GM18507 (cell line): ENCODE measurements around the gene COMMD1.
"Not testable (repeated sequence)": the region's sequence is repeated elsewhere in the genome, so short reads cannot be mapped to it uniquely, and the experiment has no call there.

Experiments used
- DNase-seq: peaks from one replicate; pipeline ENCODE4 v3.0.0; 2011; ENCODE audit warnings: low read depth; ENCODE audit not compliant: insufficient read length; ENCODE audit errors: extremely low spot score
- FAIRE-seq: peaks from 2 replicates; lab custom pipeline; 2011; peaks lifted over from hg19 to GRCh38; lab: Jason Lieb, UNC

Gene COMMD1

GRCh38 chr2:62149708-62150107 is 244.2 kb downstream of the COMMD1 start:
- FAIRE-seq: no peak
- DNase-seq: no peak

DNA sequence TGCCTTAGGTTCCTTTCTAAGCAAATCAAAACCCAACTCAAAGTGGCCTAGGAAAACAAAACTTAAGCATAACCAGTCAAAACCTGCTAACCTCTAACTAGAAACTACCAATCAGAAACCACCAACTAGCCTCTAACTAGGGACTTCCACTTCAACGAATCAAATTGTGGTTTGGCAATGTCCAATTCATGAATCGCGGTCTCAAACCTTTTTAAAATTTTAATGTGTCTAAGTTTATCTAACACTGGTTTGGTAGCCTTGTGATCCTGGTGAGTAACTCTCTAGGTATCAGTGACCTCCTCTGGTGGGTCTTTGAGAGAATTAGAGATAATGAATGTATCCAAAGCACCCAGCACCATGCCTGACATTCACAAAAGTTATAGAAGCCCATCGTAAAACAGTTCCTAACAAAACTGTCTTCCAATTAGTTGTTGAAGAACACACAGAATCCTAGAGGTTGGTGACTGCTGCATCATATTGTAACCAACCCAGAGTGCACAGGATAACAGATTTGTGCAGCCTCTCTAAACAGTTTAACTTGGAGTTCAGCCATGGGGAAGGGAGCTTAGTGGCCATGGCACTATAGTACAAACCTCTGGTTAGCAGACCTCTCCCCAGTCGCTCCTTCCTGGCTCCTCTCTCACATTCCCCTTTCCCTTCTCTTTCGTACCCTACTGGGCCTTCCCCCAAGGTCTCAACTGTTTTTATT is 245.3 kb downstream of the COMMD1 start:
- no peak for FAIRE-seq

DNA sequence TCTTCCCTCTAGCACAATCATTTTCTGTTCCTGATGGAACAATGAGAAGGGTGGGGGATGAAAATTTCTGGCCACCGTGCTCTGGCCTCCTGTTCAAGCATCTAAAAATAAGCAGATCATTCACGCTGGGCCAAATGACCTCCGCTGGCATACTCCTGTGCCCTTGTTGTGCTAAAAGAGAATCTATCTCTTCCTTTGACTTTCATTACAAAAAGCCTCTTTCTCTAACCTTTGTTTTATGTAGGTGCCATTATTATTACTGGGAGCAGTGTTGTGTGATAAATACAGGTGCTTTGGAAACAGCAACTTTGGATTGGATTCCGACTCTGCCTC is 245.8 kb downstream of the COMMD1 start:
- DNase-seq (no peak), FAIRE-seq (no peak)

More for the DNA sequence above, 245.3 kb downstream of the COMMD1 start:
- no peak for DNase-seq

DNA sequence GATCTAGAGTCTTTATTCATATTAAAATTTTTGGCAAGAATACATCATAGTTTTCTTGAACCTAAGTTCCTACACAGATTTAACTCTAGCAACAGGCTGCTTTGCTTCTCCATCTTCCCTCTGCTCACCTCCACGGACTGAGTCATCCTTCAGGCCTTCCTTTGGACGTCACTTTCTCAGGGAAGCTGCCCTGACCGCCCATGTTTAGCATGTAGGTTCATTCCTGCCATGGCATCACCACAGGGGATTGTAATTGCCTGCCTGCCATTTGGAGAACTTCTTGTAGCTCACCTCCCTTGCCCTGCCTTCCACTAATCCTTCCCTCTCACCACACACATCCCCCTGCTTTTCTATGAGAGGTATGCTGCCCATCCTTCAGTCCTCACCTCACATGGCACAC is 246.5 kb downstream of the COMMD1 start:
- FAIRE-seq (no peak), DNase-seq (no peak)

DNA sequence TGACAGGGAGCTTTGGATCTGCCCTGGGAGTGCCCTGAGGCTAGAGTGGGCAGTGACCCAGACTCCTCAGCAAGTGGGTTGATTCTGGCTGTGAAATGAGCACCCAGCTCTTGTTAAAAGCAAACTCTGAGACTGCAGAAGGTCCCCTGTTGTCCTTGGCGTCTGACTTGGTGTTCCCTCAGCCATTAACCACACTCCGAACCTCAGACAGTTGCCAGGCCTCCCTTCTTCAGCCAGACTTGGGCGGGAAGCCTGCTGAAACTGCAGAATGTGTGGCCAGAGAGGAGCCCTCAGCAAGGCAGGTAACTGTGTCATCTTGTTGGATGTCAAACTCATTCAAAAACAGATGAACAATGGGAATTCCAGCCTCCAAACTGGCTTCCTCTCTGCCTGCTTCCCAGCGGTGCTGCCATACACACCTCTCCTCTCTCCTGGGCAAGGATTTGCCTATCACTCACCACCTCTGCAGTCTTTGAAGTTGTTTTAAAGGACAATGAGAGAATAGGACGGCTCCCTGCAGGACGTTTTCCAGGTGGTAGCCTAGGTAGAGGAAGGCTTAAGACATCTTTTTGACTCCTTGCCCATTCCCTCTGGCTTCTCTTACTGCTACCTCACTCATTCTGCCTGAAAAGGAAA is 251.5 kb downstream of the COMMD1 start:
- no peak for FAIRE-seq
- DNase-seq: no peak

DNA sequence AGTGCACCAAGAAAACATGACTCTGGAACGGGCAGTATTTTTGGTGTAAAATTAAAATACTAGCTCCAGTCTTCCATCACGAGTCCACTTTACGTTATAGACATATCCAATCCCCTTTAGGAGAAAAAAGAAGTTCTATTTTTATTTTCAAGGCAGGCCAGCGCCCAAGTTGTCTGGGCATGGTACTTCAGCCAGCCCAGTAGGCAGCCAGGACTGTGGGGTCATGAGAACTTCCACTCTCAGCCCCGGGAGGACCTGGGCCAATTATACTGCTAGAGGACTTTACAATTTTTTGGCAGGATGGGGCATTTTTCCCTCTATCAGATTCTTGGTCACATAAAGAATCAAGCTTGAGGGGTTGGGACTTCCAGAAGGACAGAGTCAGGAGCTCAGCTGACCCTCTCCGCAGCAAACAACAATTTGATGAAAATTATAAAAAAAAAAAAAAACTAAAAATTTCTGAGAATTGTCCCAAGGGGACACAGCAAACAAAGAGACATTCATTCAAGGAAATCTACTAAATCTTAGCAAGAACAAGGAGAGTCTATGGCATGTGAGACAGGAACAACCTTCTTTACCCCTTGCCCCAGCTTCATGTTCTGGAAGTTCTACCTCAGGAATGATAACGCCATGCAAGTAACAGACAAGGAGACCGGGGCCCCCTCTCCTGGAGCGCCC is 253.1 kb downstream of the COMMD1 start:
- FAIRE-seq (no peak), DNase-seq (no peak)

DNA sequence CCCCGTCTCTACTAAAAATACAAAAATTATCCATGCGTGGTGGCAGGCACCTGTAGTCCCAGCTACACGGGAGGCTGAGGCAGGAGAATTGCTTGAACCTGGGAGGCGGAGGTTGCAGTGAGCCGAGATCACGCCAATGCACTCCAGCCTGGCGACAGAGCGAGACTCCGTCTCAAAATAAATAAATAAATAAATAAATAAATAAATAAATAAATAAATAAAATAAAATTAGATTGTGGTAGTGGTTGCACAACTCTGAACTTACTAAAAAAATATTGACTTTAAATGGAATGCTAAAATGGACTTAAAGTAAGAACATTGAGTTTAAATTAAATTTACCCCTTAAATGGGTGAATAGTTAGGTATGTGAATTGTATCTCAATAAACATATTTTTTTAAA is 255.2 kb downstream of the COMMD1 start:
- not testable (repeated sequence) for DNase-seq, FAIRE-seq

GRCh38 chr2:62163106-62163831 is 257.8 kb downstream of the COMMD1 start:
- FAIRE-seq (no peak), DNase-seq (no peak)

DNA sequence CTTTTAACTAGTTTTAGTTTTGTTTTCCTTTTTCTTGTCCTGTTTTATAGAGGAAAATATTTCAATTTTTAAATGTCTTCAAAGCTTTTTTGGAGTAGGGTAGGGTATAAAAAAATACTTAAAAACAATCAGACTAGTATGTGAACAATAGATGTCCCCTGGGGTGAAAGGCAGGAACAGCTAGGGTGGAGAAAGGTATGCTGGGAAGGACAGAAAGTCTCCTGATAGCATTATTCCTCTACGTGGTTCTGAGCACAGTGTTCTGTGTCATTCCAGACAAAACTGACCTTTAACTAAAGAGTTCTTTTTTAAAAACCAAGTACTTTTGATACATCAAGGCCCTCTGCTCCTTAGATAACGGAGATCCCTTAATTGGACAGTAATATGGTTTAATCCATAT is 258.4 kb downstream of the COMMD1 start:
- DNase-seq (no peak), FAIRE-seq (no peak)

DNA sequence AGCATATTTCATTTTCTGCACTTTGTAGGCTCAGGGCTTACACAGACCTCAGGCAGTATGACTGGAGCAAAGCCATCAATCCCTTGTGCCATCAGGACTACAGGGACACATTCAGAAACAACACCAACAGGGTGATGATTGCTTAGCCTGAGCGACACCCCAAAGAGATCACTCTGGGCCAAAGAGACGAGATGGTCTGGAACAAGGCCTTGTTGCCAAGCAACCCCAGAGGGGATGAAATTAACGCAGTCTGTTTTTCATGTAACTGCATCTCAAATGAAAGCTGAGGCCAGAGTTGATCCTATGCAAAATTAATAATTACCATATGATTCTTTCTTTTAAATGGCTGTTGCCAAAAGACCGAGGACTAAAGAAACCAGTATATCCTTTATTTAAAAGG is 270.3 kb downstream of the COMMD1 start:
- FAIRE-seq (no peak), DNase-seq (no peak)

GRCh38 chr2:62176801-62177200 is 271.3 kb downstream of the COMMD1 start:
- FAIRE-seq: no peak
- no peak for DNase-seq

- DNase-seq: no peak
- FAIRE-seq: no peak
Measured at GRCh38 chr2:62177392-62178049, 272.0 kb downstream of the COMMD1 start.

- no peak for FAIRE-seq
- no peak for DNase-seq
Measured at GRCh38 chr2:62178741-62179271, 273.3 kb downstream of the COMMD1 start.

DNA sequence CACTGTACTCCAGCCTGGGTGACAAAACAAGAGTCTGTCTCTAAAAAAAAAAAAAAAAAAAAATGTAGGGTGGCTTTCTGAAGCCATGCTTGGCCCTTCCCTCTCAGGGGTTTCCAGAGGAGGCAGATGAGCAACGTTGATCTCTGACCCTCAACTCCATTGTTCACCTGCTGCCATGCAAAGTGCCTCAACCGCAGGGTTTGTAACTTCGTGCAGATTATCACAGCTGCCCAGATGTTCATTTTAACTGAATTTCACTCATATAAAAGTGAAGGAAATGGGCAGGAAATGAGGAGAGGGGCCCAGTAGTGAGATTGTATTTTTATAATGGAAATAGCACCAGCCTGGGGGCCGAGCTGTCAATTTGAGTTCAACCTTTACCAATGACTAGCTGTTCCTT is 275.5 kb downstream of the COMMD1 start:
- FAIRE-seq (no peak), DNase-seq (no peak)

- no peak for FAIRE-seq
- no peak for DNase-seq
Measured at GRCh38 chr2:62181843-62182242, 276.4 kb downstream of the COMMD1 start.

DNA sequence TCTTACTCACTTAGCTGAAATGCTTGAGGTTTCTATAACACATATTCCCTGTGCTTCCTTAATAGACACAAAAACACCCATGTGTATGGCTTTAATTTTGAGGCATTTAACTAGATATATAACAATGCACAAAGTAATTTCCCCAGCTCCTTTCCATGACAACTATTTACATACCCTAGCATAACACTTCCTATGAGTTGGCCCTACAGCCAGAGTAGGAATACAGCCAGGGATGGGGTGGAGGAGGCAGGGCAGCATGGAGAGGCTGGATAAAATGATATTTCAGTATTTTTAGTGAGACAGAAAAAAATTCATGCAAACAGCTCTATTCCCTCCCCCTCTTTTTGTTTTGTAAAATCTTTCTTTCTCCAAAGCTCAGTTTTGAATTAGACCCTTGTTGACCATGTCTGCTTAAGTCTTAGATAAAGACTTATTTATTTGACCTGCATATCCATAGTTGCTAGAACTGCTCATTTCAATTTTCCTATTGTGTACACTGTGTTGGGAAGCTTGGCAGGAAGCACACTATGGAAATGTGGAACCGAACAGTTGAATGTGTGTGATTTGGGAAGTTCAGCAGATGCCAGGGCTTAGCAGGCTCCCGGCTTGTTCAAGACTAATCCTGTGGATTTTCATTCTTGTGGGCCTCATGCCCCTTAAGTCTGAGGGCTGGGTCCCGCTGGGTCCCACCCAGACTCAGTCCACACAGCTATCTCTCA is 279.2 kb downstream of the COMMD1 start:
- DNase-seq: no peak
- FAIRE-seq: no peak
